ENCODE data around the gene HMX1. TPM values are rescaled to one million over a fixed set of nuclear protein-coding genes. Genes with fewer than 3 reads are reported as not detected.

The HMX1 gene
- polyA plus RNA-seq, 1 donor (not counting 4 experiments of a cell fraction or from before 2014, with no cell fraction given): not detected

- peaks cover 8% of the 10 kb centered on the region for H3K27me3 ChIP-seq (ENCODE audit: control insufficient read depth, extremely low read depth, insufficient read depth, low read length)
- H3K27ac ChIP-seq (ENCODE audit: control insufficient read depth, insufficient read depth, low read length): no peak overlapping the region
- no peak overlapping the region for H3K4me2 ChIP-seq (ENCODE audit: control insufficient read depth, extremely low read depth, insufficient read depth, low read depth, low read length)
- H3K9me1 ChIP-seq (ENCODE audit: control insufficient read depth, extremely low read depth, insufficient read depth, low read length): no peaks in the 10 kb centered on the region
- no peaks in the 10 kb centered on the region for H3K79me2 ChIP-seq (ENCODE audit: control insufficient read depth, insufficient read depth, low read length)
- H3K4me3 ChIP-seq (ENCODE audit: control insufficient read depth in 2 of 3, extremely low read depth in 1 of 3, insufficient read depth in 2 of 3, low read depth in 1 of 3, low read length in 3 of 3): no peak overlapping the region
- peaks cover 9% of the 10 kb centered on the region for H3K9me3 ChIP-seq (ENCODE audit: control insufficient read depth, low read depth, low read length)
- no peak overlapping the region for H3K9ac ChIP-seq (ENCODE audit: control insufficient read depth, extremely low read depth, insufficient read depth, low read length)
- TF ChIP-seq EZH2 (IDR thresholded peaks at IDR 0.05; ENCODE audit: low read length) (no peak), CTCF (optimal IDR thresholded peaks at IDR 0.05 in 1 of 3, IDR thresholded peaks at IDR 0.05 in 1 of 3, conservative IDR thresholded peaks at IDR 0.05 in 1 of 3; ENCODE audit: extremely low read depth in 1 of 3, insufficient read depth in 2 of 3, low read length in 3 of 3) (no peak)
- H2AFZ ChIP-seq (ENCODE audit: control insufficient read depth, low read length): no peak overlapping the region
- DNase-seq (ENCODE audit: low read depth, low spot score): no peak
- no peaks in the 10 kb centered on the region for H3K4me1 ChIP-seq (ENCODE audit: control insufficient read depth, extremely low read depth, insufficient read depth, low read length)
- no peak for FAIRE-seq
- no peaks in the 10 kb centered on the region for H4K20me1 ChIP-seq (ENCODE audit: control insufficient read depth, extremely low read depth, insufficient read depth, low read length)
- no peaks in the 10 kb centered on the region for H3K36me3 ChIP-seq (ENCODE audit: control insufficient read depth in 2 of 2, extremely low read depth in 1 of 2, insufficient read depth in 2 of 2, low read length in 2 of 2)
- dilution Hi-C loops (cut with MboI; ENCODE audit: extremely low pct_ligation_motif_present, low sequenced_read_pairs): no loop called here
Measured at GRCh38 chr4:8846046-8846720, 25.5 kb downstream of the HMX1 start.

- dilution Hi-C loops (cut with MboI; ENCODE audit: extremely low pct_ligation_motif_present, low sequenced_read_pairs): no loop called here
- H3K36me3 ChIP-seq (ENCODE audit: control insufficient read depth in 2 of 2, extremely low read depth in 1 of 2, insufficient read depth in 2 of 2, low read length in 2 of 2): no peaks in the 10 kb centered on the region
- DNase-seq (ENCODE audit: low read depth, low spot score): no peak
- no peak for TF ChIP-seq EZH2 (IDR thresholded peaks at IDR 0.05; ENCODE audit: low read length)
- no peak for TF ChIP-seq CTCF (optimal IDR thresholded peaks at IDR 0.05 in 1 of 3, IDR thresholded peaks at IDR 0.05 in 1 of 3, conservative IDR thresholded peaks at IDR 0.05 in 1 of 3; ENCODE audit: extremely low read depth in 1 of 3, insufficient read depth in 2 of 3, low read length in 3 of 3)
- no peak overlapping the region for H3K4me2 ChIP-seq (ENCODE audit: control insufficient read depth, extremely low read depth, insufficient read depth, low read depth, low read length)
- H3K4me1 ChIP-seq (ENCODE audit: control insufficient read depth, extremely low read depth, insufficient read depth, low read length): no peaks in the 10 kb centered on the region
- H3K9me3 ChIP-seq (ENCODE audit: control insufficient read depth, low read depth, low read length): peaks cover 9% of the 10 kb centered on the region
- no peak overlapping the region for H2AFZ ChIP-seq (ENCODE audit: control insufficient read depth, low read length)
- H3K4me3 ChIP-seq (ENCODE audit: control insufficient read depth in 2 of 3, extremely low read depth in 1 of 3, insufficient read depth in 2 of 3, low read depth in 1 of 3, low read length in 3 of 3): no peak overlapping the region
- H3K9ac ChIP-seq (ENCODE audit: control insufficient read depth, extremely low read depth, insufficient read depth, low read length): no peak overlapping the region
- no peak for FAIRE-seq
- H3K9me1 ChIP-seq (ENCODE audit: control insufficient read depth, extremely low read depth, insufficient read depth, low read length): no peaks in the 10 kb centered on the region
- H4K20me1 ChIP-seq (ENCODE audit: control insufficient read depth, extremely low read depth, insufficient read depth, low read length): no peaks in the 10 kb centered on the region
- H3K27me3 ChIP-seq (ENCODE audit: control insufficient read depth, extremely low read depth, insufficient read depth, low read length): peaks cover 8% of the 10 kb centered on the region
- H3K79me2 ChIP-seq (ENCODE audit: control insufficient read depth, insufficient read depth, low read length): no peaks in the 10 kb centered on the region
- no peak overlapping the region for H3K27ac ChIP-seq (ENCODE audit: control insufficient read depth, insufficient read depth, low read length)
Measured at GRCh38 chr4:8844976-8845690, 26.5 kb downstream of the HMX1 start.

All from keratinocyte (primary cell).